ENCODE measurements around the gene NT5C2.

DNA sequence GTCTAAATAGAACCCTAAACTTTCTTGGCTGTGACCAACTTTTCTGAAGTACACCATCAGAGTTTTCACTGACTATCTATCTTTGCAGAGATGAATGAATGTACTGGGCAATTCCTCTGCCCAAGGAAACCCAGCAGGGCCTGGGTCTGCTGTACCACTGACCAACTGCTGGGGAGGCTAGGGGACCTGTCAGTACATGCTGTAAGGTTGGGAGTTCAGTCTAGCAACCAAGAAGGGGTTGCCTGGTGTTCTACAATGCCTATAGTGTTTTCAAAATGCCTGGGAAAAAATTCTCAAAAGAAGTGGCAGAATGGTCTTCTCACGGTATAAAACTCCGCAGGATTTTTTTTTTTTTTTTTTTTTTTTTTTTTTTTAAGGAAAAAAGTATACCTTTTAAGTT is 106.3 kb downstream of the NT5C2 start:
- TF ChIP-seq, protein P1, sequence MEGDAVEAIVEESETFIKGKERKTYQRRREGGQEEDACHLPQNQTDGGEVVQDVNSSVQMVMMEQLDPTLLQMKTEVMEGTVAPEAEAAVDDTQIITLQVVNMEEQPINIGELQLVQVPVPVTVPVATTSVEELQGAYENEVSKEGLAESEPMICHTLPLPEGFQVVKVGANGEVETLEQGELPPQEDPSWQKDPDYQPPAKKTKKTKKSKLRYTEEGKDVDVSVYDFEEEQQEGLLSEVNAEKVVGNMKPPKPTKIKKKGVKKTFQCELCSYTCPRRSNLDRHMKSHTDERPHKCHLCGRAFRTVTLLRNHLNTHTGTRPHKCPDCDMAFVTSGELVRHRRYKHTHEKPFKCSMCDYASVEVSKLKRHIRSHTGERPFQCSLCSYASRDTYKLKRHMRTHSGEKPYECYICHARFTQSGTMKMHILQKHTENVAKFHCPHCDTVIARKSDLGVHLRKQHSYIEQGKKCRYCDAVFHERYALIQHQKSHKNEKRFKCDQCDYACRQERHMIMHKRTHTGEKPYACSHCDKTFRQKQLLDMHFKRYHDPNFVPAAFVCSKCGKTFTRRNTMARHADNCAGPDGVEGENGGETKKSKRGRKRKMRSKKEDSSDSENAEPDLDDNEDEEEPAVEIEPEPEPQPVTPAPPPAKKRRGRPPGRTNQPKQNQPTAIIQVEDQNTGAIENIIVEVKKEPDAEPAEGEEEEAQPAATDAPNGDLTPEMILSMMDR (IDR thresholded peaks at IDR 0.05; ENCODE audit: insufficient read depth, low read depth, low read length) = no peak
- TF ChIP-seq EZH2 (IDR thresholded peaks at IDR 0.05; ENCODE audit: insufficient read depth, low read length) = no peak
